Erythroblast (primary cell): ENCODE data around the gene RASA4.
"Not testable (repeated sequence)": the region's sequence is repeated elsewhere in the genome, so short reads cannot be mapped to it uniquely, and the experiment has no call there.

Experiments used
- GATA1 ChIP-seq: IDR thresholded peaks from 2 replicates; pipeline ENCODE4 v1.6.1; 2011; ENCODE audit warnings: low read depth, mild to moderate bottlenecking, control low read depth, low read length, moderate library complexity
- POLR2A ChIP-seq: IDR thresholded peaks from 2 replicates; pipeline ENCODE4 v1.6.1; 2011; ENCODE audit warnings: mild to moderate bottlenecking, low read length

- not testable (repeated sequence) for TF ChIP-seq POLR2A, GATA1
These were observed at the start of gene RASA4 for GRCh38 chr7:102616507-102617125.
